ENCODE data around the gene PCDHB14. TPM values are rescaled to one million over a fixed set of nuclear protein-coding genes. Genes with fewer than 3 reads are reported as not detected.
"Not testable (repeated sequence)": the region's sequence is repeated elsewhere in the genome, so short reads cannot be mapped to it uniquely, and the experiment has no call there.

Gene PCDHB14
- total RNA-seq, 1 experiment from 2014 or later, result 2.4 TPM

DNA sequence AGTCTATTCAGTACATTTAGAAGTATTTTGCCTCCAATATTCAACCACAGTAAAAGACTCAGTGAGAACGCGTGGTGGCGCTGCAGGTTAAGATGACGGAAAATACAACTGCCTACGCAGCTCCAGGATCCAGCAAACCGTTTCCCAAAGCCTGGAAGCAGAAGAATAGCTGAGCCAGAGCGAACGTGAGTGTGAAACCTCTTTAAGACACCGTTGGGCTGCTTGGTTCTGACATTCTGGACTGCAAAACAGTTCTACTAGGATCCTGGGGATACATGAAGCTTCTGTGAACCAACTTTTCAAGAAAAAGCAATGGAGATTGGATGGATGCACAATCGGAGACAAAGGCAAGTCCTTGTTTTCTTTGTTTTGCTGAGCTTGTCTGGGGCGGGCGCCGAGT lies 40.9 kb upstream of the PCDHB14 start, which contains the start of gene PCDHB16:
Gene PCDHB16 (plus strand): TSS at position 140 of the 400 bp plus-strand sequence. CDS start 173 bp downstream, at position 313.
- Mint-ChIP-seq H3K27me3 (ENCODE audit: low read depth) (peaks cover 2% of the 10 kb centered on the region), H3K4me1 (peaks cover 7 to 13% of the 10 kb centered on the region in 2 experiments), H3K36me3 (ENCODE audit: insufficient read depth in 1 of 3, low read depth in 3 of 3) (peaks cover 10 to 28% (median 15%) of the 10 kb centered on the region in 3 experiments), H3K4me3 (peak within 1 kb of the TSS; percentile 73 to 76), H3K9me3 (peaks cover 27 to 28% of the 10 kb centered on the region in 2 experiments), H3K27ac (peak within 1 kb of the TSS; percentile 32 to 89 (median 82); a peak in 4 of 7 replicates)
- Histone ChIP-seq H2BK5ac (ENCODE audit: insufficient read length, low read length) (no peak within 1 kb of the TSS), H3K4ac (ENCODE audit: low read depth, low read length) (no peak within 1 kb of the TSS), H2BK120ac (ENCODE audit: low read depth, low read length, poor library complexity, severe bottlenecking) (no peak within 1 kb of the TSS), H2BK12ac (ENCODE audit: insufficient read length, low read depth, low read length) (no peak within 1 kb of the TSS), H3K9ac (ENCODE audit: extremely low read depth, insufficient read length, low read length) (no peak within 1 kb of the TSS), H4K8ac (replicated peaks; ENCODE audit: insufficient read length, low read depth, low read length) (no peak within 1 kb of the TSS), H2AFZ (ENCODE audit: low read length) (peak within 1 kb of the TSS; percentile 92), H3K79me2 (ENCODE audit: insufficient read depth, low read length) (no peaks in the 10 kb centered on the region), H3K18ac (ENCODE audit: insufficient read length, low read depth, low read length) (no peak within 1 kb of the TSS), H2BK20ac (ENCODE audit: low read depth, low read length, poor library complexity, severe bottlenecking) (no peak within 1 kb of the TSS), H3K9me3 (ENCODE audit: control insufficient read depth, low read depth, low read length) (no peaks in the 10 kb centered on the region), H3K4me2 (ENCODE audit: insufficient read depth, insufficient read length, low read length) (peak within 1 kb of the TSS; percentile 7), H3K27ac (ENCODE audit: insufficient read length, low read depth, low read length) (no peak within 1 kb of the TSS), H4K20me1 (ENCODE audit: control insufficient read depth, insufficient read depth, insufficient read length) (no peaks in the 10 kb centered on the region), H4K5ac (ENCODE audit: insufficient read length, low read depth, low read length) (no peak within 1 kb of the TSS), H2AK5ac (ENCODE audit: insufficient read length, low read length) (no peak within 1 kb of the TSS), H3K14ac (ENCODE audit: insufficient read depth, low read length) (no peak within 1 kb of the TSS), H4K91ac (ENCODE audit: insufficient read length, low read depth, low read length) (no peak within 1 kb of the TSS), H3K4me1 (ENCODE audit: insufficient read depth, low read length) (no peaks in the 10 kb centered on the region), H2BK15ac (ENCODE audit: low read depth, low read length) (no peak within 1 kb of the TSS), H3K56ac (ENCODE audit: insufficient read length, low read depth, low read length) (no peak within 1 kb of the TSS), H3K23me2 (ENCODE audit: insufficient read length, low read depth, low read length, poor library complexity, severe bottlenecking) (no peaks in the 10 kb centered on the region), H3T11ph (ENCODE audit: low read length) (no peak within 1 kb of the TSS), H3K23ac (ENCODE audit: insufficient read length, low read depth, low read length) (no peak within 1 kb of the TSS), H3K27me3 (ENCODE audit: insufficient read depth, low read length) (no peaks in the 10 kb centered on the region), H3K79me1 (ENCODE audit: insufficient read depth, low read depth, low read length, poor library complexity, severe bottlenecking) (no peaks in the 10 kb centered on the region)
- DNase-seq, result peak; percentile 84
- TF ChIP-seq, protein P1, sequence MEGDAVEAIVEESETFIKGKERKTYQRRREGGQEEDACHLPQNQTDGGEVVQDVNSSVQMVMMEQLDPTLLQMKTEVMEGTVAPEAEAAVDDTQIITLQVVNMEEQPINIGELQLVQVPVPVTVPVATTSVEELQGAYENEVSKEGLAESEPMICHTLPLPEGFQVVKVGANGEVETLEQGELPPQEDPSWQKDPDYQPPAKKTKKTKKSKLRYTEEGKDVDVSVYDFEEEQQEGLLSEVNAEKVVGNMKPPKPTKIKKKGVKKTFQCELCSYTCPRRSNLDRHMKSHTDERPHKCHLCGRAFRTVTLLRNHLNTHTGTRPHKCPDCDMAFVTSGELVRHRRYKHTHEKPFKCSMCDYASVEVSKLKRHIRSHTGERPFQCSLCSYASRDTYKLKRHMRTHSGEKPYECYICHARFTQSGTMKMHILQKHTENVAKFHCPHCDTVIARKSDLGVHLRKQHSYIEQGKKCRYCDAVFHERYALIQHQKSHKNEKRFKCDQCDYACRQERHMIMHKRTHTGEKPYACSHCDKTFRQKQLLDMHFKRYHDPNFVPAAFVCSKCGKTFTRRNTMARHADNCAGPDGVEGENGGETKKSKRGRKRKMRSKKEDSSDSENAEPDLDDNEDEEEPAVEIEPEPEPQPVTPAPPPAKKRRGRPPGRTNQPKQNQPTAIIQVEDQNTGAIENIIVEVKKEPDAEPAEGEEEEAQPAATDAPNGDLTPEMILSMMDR (conservative IDR thresholded peaks at IDR 0.05), result peak; percentile 87
- WGBS (ENCODE audit: extremely low coverage, insufficient read length, low lambda C conversion rate), result no CpG with 5 or more reads among the region's 13 CpGs

DNA sequence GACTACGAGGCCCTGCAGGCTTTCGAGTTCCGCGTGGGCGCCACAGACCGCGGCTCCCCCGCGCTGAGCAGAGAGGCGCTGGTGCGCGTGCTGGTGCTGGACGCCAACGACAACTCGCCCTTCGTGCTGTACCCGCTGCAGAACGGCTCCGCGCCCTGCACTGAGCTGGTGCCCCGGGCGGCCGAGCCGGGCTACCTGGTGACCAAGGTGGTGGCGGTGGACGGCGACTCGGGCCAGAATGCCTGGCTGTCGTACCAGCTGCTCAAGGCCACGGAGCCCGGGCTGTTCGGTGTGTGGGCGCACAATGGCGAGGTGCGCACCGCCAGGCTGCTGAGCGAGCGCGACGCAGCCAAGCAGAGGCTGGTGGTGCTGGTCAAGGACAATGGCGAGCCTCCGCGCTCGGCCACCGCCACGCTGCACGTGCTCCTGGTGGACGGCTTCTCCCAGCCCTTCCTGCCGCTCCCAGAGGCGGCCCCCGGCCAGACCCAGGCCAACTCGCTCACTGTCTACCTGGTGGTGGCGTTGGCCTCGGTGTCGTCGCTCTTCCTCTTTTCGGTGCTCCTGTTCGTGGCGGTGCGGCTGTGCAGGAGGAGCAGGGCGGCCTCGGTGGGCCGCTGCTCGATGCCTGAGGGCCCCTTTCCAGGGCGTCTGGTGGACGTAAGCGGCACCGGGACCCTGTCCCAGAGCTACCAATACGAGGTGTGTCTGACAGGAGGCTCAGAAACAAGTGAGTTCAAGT lies 38.9 kb upstream of the PCDHB14 start:
- H3K79me1 ChIP-seq (ENCODE audit: insufficient read depth, low read depth, low read length, poor library complexity, severe bottlenecking); DNase-seq; H3K27ac ChIP-seq (ENCODE audit: insufficient read length, low read depth, low read length); H3K18ac ChIP-seq (ENCODE audit: insufficient read length, low read depth, low read length); H3K27me3 Mint-ChIP-seq (ENCODE audit: low read depth); H2AFZ ChIP-seq (ENCODE audit: low read length); H2AK5ac ChIP-seq (ENCODE audit: insufficient read length, low read length); H3K4me3 Mint-ChIP-seq; H2BK120ac ChIP-seq (ENCODE audit: low read depth, low read length, poor library complexity, severe bottlenecking); H2BK20ac ChIP-seq (ENCODE audit: low read depth, low read length, poor library complexity, severe bottlenecking); H3T11ph ChIP-seq (ENCODE audit: low read length); H3K27me3 ChIP-seq (ENCODE audit: insufficient read depth, low read length); H2BK15ac ChIP-seq (ENCODE audit: low read depth, low read length); H3K4me1 ChIP-seq (ENCODE audit: insufficient read depth, low read length); H3K79me2 ChIP-seq (ENCODE audit: insufficient read depth, low read length); H4K20me1 ChIP-seq (ENCODE audit: control insufficient read depth, insufficient read depth, insufficient read length); H4K5ac ChIP-seq (ENCODE audit: insufficient read length, low read depth, low read length); H3K9ac ChIP-seq (ENCODE audit: extremely low read depth, insufficient read length, low read length); H3K23me2 ChIP-seq (ENCODE audit: insufficient read length, low read depth, low read length, poor library complexity, severe bottlenecking); H4K8ac ChIP-seq (replicated peaks; ENCODE audit: insufficient read length, low read depth, low read length); H3K9me3 ChIP-seq (ENCODE audit: control insufficient read depth, low read depth, low read length); H2BK5ac ChIP-seq (ENCODE audit: insufficient read length, low read length); H2BK12ac ChIP-seq (ENCODE audit: insufficient read length, low read depth, low read length); H3K14ac ChIP-seq (ENCODE audit: insufficient read depth, low read length); H3K23ac ChIP-seq (ENCODE audit: insufficient read length, low read depth, low read length); H3K4me2 ChIP-seq (ENCODE audit: insufficient read depth, insufficient read length, low read length); H3K4ac ChIP-seq (ENCODE audit: low read depth, low read length); H3K56ac ChIP-seq (ENCODE audit: insufficient read length, low read depth, low read length); H4K91ac ChIP-seq (ENCODE audit: insufficient read length, low read depth, low read length); H3K27ac Mint-ChIP-seq: not testable (repeated sequence)
- peaks cover 31 to 33% of the 10 kb centered on the region in 2 experiments for H3K9me3 Mint-ChIP-seq
- no CpG with 5 or more reads among the region's 69 CpGs for WGBS (ENCODE audit: extremely low coverage, insufficient read length, low lambda C conversion rate)
- peaks cover 13 to 35% (median 19%) of the 10 kb centered on the region in 3 experiments for H3K36me3 Mint-ChIP-seq (ENCODE audit: insufficient read depth in 1 of 3, low read depth in 3 of 3)
- peaks cover 7 to 15% of the 10 kb centered on the region in 2 experiments for H3K4me1 Mint-ChIP-seq
